ENCODE measurements around the gene BPIFB6. TPM values are rescaled to one million over a fixed set of nuclear protein-coding genes. Genes with fewer than 3 reads are reported as not detected.

The BPIFB6 gene
- total and polyA plus RNA-seq, 2 of the 4 experiments (the other 2 are of a cell fraction) = not detected

- no peak overlapping the region for H3K23ac ChIP-seq (ENCODE audit: low read depth, low read length)
- 25% methylated on average over 3 of the region's 5 CpGs; no CpG with 5 or more reads in 1 of the 2 experiments for WGBS, 2 experiments (ENCODE audit: extremely low coverage in 2 of 2, insufficient read length in 1 of 2)
- H4K8ac ChIP-seq (ENCODE audit: low read depth in 2 of 2, low read length in 2 of 2) = no peak overlapping the region
- dilution Hi-C loops (cut with HindIII; ENCODE audit: low sequenced_read_pairs, unreplicated experiment) (no loop called here), intact Hi-C loops (cut with micrococcal nuclease) (no loop called here), in situ Hi-C loops (cut with MboI; ENCODE audit: low sequenced_read_pairs) (no loop called here)
- no peak overlapping the region for H3K27ac ChIP-seq (ENCODE audit: insufficient read depth, low read length)
- H4K5ac ChIP-seq (ENCODE audit: low read depth, low read length) = no peak overlapping the region
- no peak overlapping the region for H2BK20ac ChIP-seq (ENCODE audit: low read depth, low read length)
- H3K9me3 ChIP-seq (ENCODE audit: control insufficient read depth, insufficient read depth, low read length) = no peaks in the 10 kb centered on the region
- CTCF ChIA-PET = no interaction called here
- no peaks in the 10 kb centered on the region for H3K79me1 ChIP-seq (ENCODE audit: low read depth in 1 of 2, low read length in 2 of 2)
- no peak overlapping the region for H3K9ac ChIP-seq (ENCODE audit: low read depth, low read length)
- no peak overlapping the region for H2BK5ac ChIP-seq (ENCODE audit: low read depth, low read length, poor library complexity, severe bottlenecking)
- no peak overlapping the region for H2AK9ac ChIP-seq (replicated peaks; ENCODE audit: low read depth, low read length, poor library complexity)
- H3K4me2 ChIP-seq (ENCODE audit: low read depth, low read length) = no peak overlapping the region
- H3K36me3 ChIP-seq (ENCODE audit: control insufficient read depth, insufficient read depth, low read length) = no peaks in the 10 kb centered on the region
- BruUV-seq (replicated peaks) = no TSS peak
- no peak overlapping the region for H3K4ac ChIP-seq (ENCODE audit: low read depth, low read length)
- POLR2A ChIA-PET (ENCODE audit: unreplicated experiment) = no interaction called here
- H2BK120ac ChIP-seq (ENCODE audit: low read depth, low read length) = no peak overlapping the region
- ATAC-seq (ENCODE audit: low read depth) (no peak), DNase-seq (no peak)
- H3K14ac ChIP-seq (replicated peaks; ENCODE audit: low read depth, low read length) = no peak overlapping the region
- H4K91ac ChIP-seq (ENCODE audit: insufficient read depth, low read depth, low read length) = no peak overlapping the region
- H3K27me3 ChIP-seq (ENCODE audit: control insufficient read depth, insufficient read depth, low read length) = no peaks in the 10 kb centered on the region
- H3K4me1 ChIP-seq (ENCODE audit: control insufficient read depth, insufficient read depth, low read length) = no peaks in the 10 kb centered on the region
- no peaks in the 10 kb centered on the region for H4K20me1 ChIP-seq (ENCODE audit: insufficient read depth, low read length)
- no peak overlapping the region for H3K56ac ChIP-seq (ENCODE audit: extremely low read depth, insufficient read depth, low read length)
- no peak overlapping the region for H3K18ac ChIP-seq (ENCODE audit: low read depth, low read length)
- TF ChIP-seq CEBPB (IDR thresholded peaks at IDR 0.05; ENCODE audit: low read depth, low read length) (no peak), MAFK (IDR thresholded peaks at IDR 0.05; ENCODE audit: low read depth, low read length) (no peak), USF2 (IDR thresholded peaks at IDR 0.05; ENCODE audit: low read depth, low read length) (no peak), MAZ (IDR thresholded peaks at IDR 0.05; ENCODE audit: borderline replicate concordance, low read depth, low read length) (no peak), NFE2L2 (IDR thresholded peaks at IDR 0.05; ENCODE audit: low read depth, low read length) (no peak), CTCF (conservative IDR thresholded peaks at IDR 0.05; ENCODE audit: low read depth, low read length) (no peak), POLR2A (IDR thresholded peaks at IDR 0.05; ENCODE audit: low read depth, low read length) (no peak), MXI1 (IDR thresholded peaks at IDR 0.05; ENCODE audit: borderline replicate concordance, low read depth, low read length) (no peak), RAD21 (IDR thresholded peaks at IDR 0.05; ENCODE audit: low read length) (no peak), BHLHE40 (IDR thresholded peaks at IDR 0.05; ENCODE audit: low read depth, low read length) (no peak), RFX5 (IDR thresholded peaks at IDR 0.05; ENCODE audit: low read depth, low read length) (no peak), CHD1 (IDR thresholded peaks at IDR 0.05; ENCODE audit: low read depth, low read length) (no peak), ELK1 (IDR thresholded peaks at IDR 0.05; ENCODE audit: borderline replicate concordance, low read depth, low read length) (no peak), SMC3 (IDR thresholded peaks at IDR 0.05; ENCODE audit: low read depth, low read length) (no peak), FOS (IDR thresholded peaks at IDR 0.05; ENCODE audit: low read depth, low read length) (no peak), RCOR1 (IDR thresholded peaks at IDR 0.05; ENCODE audit: insufficient replicate concordance, low read length) (no peak)
- no peak overlapping the region for H2AK5ac ChIP-seq (ENCODE audit: low read depth, low read length)
- H3K9me1 ChIP-seq (ENCODE audit: insufficient read depth, low read length) = no peaks in the 10 kb centered on the region
- no peak overlapping the region for H3K4me3 ChIP-seq (ENCODE audit: insufficient read depth, low read depth, low read length)
- no peak overlapping the region for H2AFZ ChIP-seq (replicated peaks; ENCODE audit: low read length, poor library complexity)
- no peak overlapping the region for H2BK15ac ChIP-seq (ENCODE audit: low read depth, low read length)
These were observed 5.2 kb upstream of the BPIFB6 start for GRCh38 chr20:33026072-33026778.

All from IMR-90 (cell line).